WTC11 (cell line): ENCODE data around the gene LRIF1. TPM values are rescaled to one million over a fixed set of nuclear protein-coding genes. Genes with fewer than 3 reads are reported as not detected.

Source experiments
- ATAC-seq: fragments of 200-7000 bp; cut with Tn5 transposase; 2 replicates; pipeline ENCODE4 v1.10.0; 2021; ENCODE audit warnings: mild to moderate bottlenecking, moderate library complexity
- CTCF ChIA-PET: fragments of 300-600 bp; sonication (Branson Sonifier 250); formaldehyde crosslinking; loops from one replicate; lab custom pipeline; 2021; ENCODE audit warnings: antibody characterized with exemption; lab: Charles Lee
- POLR2A ChIA-PET: fragments of 350-600 bp; sonication (Branson Sonifier 250); formaldehyde crosslinking; loops from one replicate; lab custom pipeline; 2021; ENCODE audit warnings: antibody characterized with exemption; lab: Charles Lee
- DNase-seq: peaks from one replicate; pipeline ENCODE4 v3.0.0; 2021; ENCODE audit warnings: low spot score
- H3K27ac Mint-ChIP-seq: 2 replicates; pipeline ENCODE4 v1.8.0; 2021; ENCODE audit warnings: mixed read lengths
- H3K27me3 Mint-ChIP-seq: 2 replicates; pipeline ENCODE4 v1.8.0; 2021; ENCODE audit warnings: low read depth, mild to moderate bottlenecking, moderate library complexity, mixed read lengths
- H3K36me3 Mint-ChIP-seq: 2 replicates; pipeline ENCODE4 v1.8.0; 2021; ENCODE audit warnings: mixed read lengths
- H3K4me1 Mint-ChIP-seq: 2 replicates; pipeline ENCODE4 v1.8.0; 2022; ENCODE audit warnings: mixed read lengths
- H3K4me3 Mint-ChIP-seq: 2 replicates; pipeline ENCODE4 v1.8.0; 2021; ENCODE audit warnings: mild to moderate bottlenecking, moderate library complexity, mixed read lengths
- H3K9me3 Mint-ChIP-seq: 2 replicates; pipeline ENCODE4 v1.8.0; 2021; ENCODE audit warnings: mixed read lengths
- AR ChIP-seq: fragments of 250-450 bp; sonication (Bioruptor Pico); IDR thresholded peaks from 2 replicates; pipeline ENCODE4 v1.9.0; 2021; ENCODE audit warnings: mild to moderate bottlenecking
- ATF2 ChIP-seq: sonication (generic); formaldehyde crosslinking; IDR thresholded peaks from 2 replicates; pipeline ENCODE4 v1.8.1; 2022; ENCODE audit warnings: low read depth, missing genetic modification reagents, borderline replicate concordance
- CBFB ChIP-seq: sonication (generic); formaldehyde crosslinking; IDR thresholded peaks from 2 replicates; pipeline ENCODE4 v1.8.1; 2022; ENCODE audit warnings: mild to moderate bottlenecking, low read depth, missing genetic modification reagents
- EMX1 ChIP-seq: fragments of 250-450 bp; sonication (Bioruptor Pico); IDR thresholded peaks from 2 replicates; pipeline ENCODE4 v1.8.0; 2021; ENCODE audit warnings: mild to moderate bottlenecking
- FOXP4 ChIP-seq: sonication (generic); formaldehyde crosslinking; IDR thresholded peaks from 2 replicates; pipeline ENCODE4 v1.8.0; 2022; ENCODE audit warnings: mild to moderate bottlenecking, missing genetic modification reagents
- IRF2 ChIP-seq: sonication (generic); formaldehyde crosslinking; IDR thresholded peaks from 2 replicates; pipeline ENCODE4 v1.8.0; 2022; ENCODE audit warnings: low read depth, missing genetic modification reagents, borderline replicate concordance
- NR3C1 ChIP-seq: sonication (generic); formaldehyde crosslinking; conservative IDR thresholded peaks from 2 replicates; pipeline ENCODE4 v1.8.1; 2023; ENCODE audit warnings: low read depth, mild to moderate bottlenecking, missing genetic modification reagents
- OVOL2 ChIP-seq: fragments of 250-450 bp; sonication (Bioruptor Pico); IDR thresholded peaks from 2 replicates; pipeline ENCODE4 v1.9.0; 2021; ENCODE audit warnings: mild to moderate bottlenecking, borderline replicate concordance
- TEAD4 ChIP-seq: sonication (generic); formaldehyde crosslinking; IDR thresholded peaks from 2 replicates; pipeline ENCODE4 v1.8.0; 2022; ENCODE audit warnings: mild to moderate bottlenecking, missing genetic modification reagents
- TP53 ChIP-seq: sonication (generic); formaldehyde crosslinking; IDR thresholded peaks from 2 replicates; pipeline ENCODE4 v1.8.1; 2023; ENCODE audit warnings: mild to moderate bottlenecking, missing genetic modification reagents
- ZNF317 ChIP-seq: sonication (generic); formaldehyde crosslinking; IDR thresholded peaks from 2 replicates; pipeline ENCODE4 v1.8.1; 2023; ENCODE audit warnings: low read depth, mild to moderate bottlenecking, moderate library complexity, missing genetic modification reagents, borderline replicate concordance
- ZNF396 ChIP-seq: fragments of 250-450 bp; sonication (Bioruptor Pico); IDR thresholded peaks from 2 replicates; pipeline ENCODE4 v1.8.0; 2021; ENCODE audit warnings: mild to moderate bottlenecking, moderate library complexity, borderline replicate concordance
- ZNF416 ChIP-seq: fragments of 250-450 bp; sonication (Bioruptor Pico); IDR thresholded peaks from 2 replicates; pipeline ENCODE4 v1.9.0; 2021; ENCODE audit warnings: mild to moderate bottlenecking, inconsistent platforms
- ZNF512 ChIP-seq: sonication (generic); formaldehyde crosslinking; IDR thresholded peaks from 2 replicates; pipeline ENCODE4 v1.8.1; 2022; ENCODE audit warnings: missing genetic modification reagents, borderline replicate concordance
- total RNA-seq: library from RNA; stranded (reverse); gene quantifications from 3 replicates; pipeline ENCODE4 v1.2.3, GENCODE V29; 2021
- TF ChIP-seq, protein P1 (sequence below): sonication (generic); formaldehyde crosslinking; IDR thresholded peaks from 2 replicates; pipeline ENCODE4 v1.8.0; 2022; ENCODE audit warnings: missing genetic modification reagents
- TF ChIP-seq, protein P2 (sequence below): sonication (generic); formaldehyde crosslinking; IDR thresholded peaks from 2 replicates; pipeline ENCODE4 v1.8.0; 2023; ENCODE audit warnings: mild to moderate bottlenecking, missing genetic modification reagents
- TF ChIP-seq, protein P3 (sequence below): sonication (generic); formaldehyde crosslinking; IDR thresholded peaks from 2 replicates; pipeline ENCODE4 v1.8.1; 2022; ENCODE audit warnings: mild to moderate bottlenecking, moderate library complexity, missing genetic modification reagents
- TF ChIP-seq, protein P4 (sequence below): fragments of 250-450 bp; sonication (Bioruptor Pico); IDR thresholded peaks from 2 replicates; pipeline ENCODE4 v1.9.0; 2021; ENCODE audit warnings: mild to moderate bottlenecking

Gene LRIF1
- total RNA-seq, 1 experiment from 2014 or later = 17.2 TPM

DNA sequence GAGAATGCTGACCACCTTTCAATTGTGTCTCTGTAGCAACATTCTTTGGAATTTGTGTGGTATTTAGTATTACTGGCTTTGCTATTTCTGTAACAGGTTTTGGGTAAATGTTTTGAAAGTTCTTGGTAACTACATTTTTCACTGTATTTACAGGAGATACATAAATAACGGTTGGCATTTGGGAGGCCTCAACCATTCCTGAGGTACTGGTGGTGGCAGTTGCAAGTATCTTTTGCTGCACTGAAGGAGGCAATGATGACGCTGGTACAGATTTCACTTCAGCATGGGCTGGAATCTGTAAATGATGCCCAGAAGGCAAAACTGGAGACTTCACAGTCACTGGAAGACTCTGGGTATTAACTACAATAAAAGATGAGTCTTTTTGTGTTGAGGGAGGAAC, 11.7 kb downstream of the LRIF1 start:
- H3K27ac Mint-ChIP-seq = no peak overlapping the region
- CTCF ChIA-PET = no interaction called here
- no peak for ATAC-seq

More for the DNA sequence above, 11.7 kb downstream of the LRIF1 start:
- no peaks in the 10 kb centered on the region for H3K4me1 Mint-ChIP-seq
- no peak for DNase-seq
- no peaks in the 10 kb centered on the region for H3K27me3 Mint-ChIP-seq
- no peak overlapping the region for H3K4me3 Mint-ChIP-seq
- TF ChIP-seq, protein P1, sequence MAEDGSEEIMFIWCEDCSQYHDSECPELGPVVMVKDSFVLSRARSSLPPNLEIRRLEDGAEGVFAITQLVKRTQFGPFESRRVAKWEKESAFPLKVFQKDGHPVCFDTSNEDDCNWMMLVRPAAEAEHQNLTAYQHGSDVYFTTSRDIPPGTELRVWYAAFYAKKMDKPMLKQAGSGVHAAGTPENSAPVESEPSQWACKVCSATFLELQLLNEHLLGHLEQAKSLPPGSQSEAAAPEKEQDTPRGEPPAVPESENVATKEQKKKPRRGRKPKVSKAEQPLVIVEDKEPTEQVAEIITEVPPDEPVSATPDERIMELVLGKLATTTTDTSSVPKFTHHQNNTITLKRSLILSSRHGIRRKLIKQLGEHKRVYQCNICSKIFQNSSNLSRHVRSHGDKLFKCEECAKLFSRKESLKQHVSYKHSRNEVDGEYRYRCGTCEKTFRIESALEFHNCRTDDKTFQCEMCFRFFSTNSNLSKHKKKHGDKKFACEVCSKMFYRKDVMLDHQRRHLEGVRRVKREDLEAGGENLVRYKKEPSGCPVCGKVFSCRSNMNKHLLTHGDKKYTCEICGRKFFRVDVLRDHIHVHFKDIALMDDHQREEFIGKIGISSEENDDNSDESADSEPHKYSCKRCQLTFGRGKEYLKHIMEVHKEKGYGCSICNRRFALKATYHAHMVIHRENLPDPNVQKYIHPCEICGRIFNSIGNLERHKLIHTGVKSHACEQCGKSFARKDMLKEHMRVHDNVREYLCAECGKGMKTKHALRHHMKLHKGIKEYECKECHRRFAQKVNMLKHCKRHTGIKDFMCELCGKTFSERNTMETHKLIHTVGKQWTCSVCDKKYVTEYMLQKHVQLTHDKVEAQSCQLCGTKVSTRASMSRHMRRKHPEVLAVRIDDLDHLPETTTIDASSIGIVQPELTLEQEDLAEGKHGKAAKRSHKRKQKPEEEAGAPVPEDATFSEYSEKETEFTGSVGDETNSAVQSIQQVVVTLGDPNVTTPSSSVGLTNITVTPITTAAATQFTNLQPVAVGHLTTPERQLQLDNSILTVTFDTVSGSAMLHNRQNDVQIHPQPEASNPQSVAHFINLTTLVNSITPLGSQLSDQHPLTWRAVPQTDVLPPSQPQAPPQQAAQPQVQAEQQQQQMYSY = no peak
- no peak for TF ChIP-seq CBFB (CRISPR knock-in tag)
- TF ChIP-seq NR3C1 (CRISPR knock-in tag) = no peak
- no peak for TF ChIP-seq TP53 (CRISPR knock-in tag)
- TF ChIP-seq ZNF317 = no peak
- no peak for TF ChIP-seq OVOL2 (CRISPR knock-in tag)
- TF ChIP-seq EMX1 (CRISPR knock-in tag) = no peak
- TF ChIP-seq, protein P2, sequence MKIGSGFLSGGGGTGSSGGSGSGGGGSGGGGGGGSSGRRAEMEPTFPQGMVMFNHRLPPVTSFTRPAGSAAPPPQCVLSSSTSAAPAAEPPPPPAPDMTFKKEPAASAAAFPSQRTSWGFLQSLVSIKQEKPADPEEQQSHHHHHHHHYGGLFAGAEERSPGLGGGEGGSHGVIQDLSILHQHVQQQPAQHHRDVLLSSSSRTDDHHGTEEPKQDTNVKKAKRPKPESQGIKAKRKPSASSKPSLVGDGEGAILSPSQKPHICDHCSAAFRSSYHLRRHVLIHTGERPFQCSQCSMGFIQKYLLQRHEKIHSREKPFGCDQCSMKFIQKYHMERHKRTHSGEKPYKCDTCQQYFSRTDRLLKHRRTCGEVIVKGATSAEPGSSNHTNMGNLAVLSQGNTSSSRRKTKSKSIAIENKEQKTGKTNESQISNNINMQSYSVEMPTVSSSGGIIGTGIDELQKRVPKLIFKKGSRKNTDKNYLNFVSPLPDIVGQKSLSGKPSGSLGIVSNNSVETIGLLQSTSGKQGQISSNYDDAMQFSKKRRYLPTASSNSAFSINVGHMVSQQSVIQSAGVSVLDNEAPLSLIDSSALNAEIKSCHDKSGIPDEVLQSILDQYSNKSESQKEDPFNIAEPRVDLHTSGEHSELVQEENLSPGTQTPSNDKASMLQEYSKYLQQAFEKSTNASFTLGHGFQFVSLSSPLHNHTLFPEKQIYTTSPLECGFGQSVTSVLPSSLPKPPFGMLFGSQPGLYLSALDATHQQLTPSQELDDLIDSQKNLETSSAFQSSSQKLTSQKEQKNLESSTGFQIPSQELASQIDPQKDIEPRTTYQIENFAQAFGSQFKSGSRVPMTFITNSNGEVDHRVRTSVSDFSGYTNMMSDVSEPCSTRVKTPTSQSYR = no peak
- TF ChIP-seq TEAD4 = no peak
- no peak for TF ChIP-seq ZNF512 (CRISPR knock-in tag)
- TF ChIP-seq, protein P3, sequence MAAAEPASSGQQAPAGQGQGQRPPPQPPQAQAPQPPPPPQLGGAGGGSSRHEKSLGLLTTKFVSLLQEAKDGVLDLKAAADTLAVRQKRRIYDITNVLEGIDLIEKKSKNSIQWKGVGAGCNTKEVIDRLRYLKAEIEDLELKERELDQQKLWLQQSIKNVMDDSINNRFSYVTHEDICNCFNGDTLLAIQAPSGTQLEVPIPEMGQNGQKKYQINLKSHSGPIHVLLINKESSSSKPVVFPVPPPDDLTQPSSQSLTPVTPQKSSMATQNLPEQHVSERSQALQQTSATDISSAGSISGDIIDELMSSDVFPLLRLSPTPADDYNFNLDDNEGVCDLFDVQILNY (CRISPR knock-in tag) = no peak
- no peak for TF ChIP-seq ZNF416
- no peak for TF ChIP-seq ZNF396 (CRISPR knock-in tag)
- TF ChIP-seq FOXP4 (CRISPR knock-in tag) = no peak
- TF ChIP-seq IRF2 (CRISPR knock-in tag) = no peak
- no peak for TF ChIP-seq ATF2 (CRISPR knock-in tag)
- TF ChIP-seq AR (CRISPR knock-in tag) = no peak
- TF ChIP-seq, protein P4, sequence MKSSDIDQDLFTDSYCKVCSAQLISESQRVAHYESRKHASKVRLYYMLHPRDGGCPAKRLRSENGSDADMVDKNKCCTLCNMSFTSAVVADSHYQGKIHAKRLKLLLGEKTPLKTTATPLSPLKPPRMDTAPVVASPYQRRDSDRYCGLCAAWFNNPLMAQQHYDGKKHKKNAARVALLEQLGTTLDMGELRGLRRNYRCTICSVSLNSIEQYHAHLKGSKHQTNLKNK (CRISPR knock-in tag) = no peak
- H3K9me3 Mint-ChIP-seq = no peaks in the 10 kb centered on the region
- POLR2A ChIA-PET = no interaction called here
- peaks cover 37% of the 10 kb centered on the region for H3K36me3 Mint-ChIP-seq
